ENCODE data around the gene MEP1A. TPM values are rescaled to one million over a fixed set of nuclear protein-coding genes. Genes with fewer than 3 reads are reported as not detected.
"Not testable (repeated sequence)": the region's sequence is repeated elsewhere in the genome, so short reads cannot be mapped to it uniquely, and the experiment has no call there.

Gene MEP1A
- total RNA-seq, 3 donors from 2014 or later, result 0.29 to 1.3 TPM; not detected in 1

DNA sequence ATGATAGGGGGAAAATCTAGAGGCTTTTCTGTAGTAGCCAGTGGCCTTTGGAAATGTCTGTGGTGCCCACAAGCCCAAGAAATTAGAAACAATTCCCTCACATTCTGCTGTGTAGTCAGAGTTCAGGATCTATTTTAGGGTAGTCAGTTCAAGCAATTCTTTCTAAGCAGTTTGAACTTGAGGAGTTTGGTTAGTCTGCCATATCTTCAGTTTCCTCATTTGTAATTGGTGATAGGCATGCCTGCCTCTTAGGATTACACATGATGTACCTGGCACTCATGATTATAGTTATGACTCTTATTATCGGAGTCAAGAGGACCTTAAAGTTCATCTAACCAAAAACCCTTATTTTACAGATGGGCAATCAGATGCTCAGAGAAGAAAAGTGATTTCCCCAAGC is 21.2 kb upstream of the MEP1A start:
- no peaks in the 10 kb centered on the region for H3K27me3 ChIP-seq
- H3K27ac ChIP-seq, result no peak overlapping the region
- H3K4me1 ChIP-seq, result no peaks in the 10 kb centered on the region
- intact Hi-C loops (cut with DNase I; ENCODE audit: low total_unique reads), result no loop called here
- H3K4me3 ChIP-seq, result no peak overlapping the region
- no peaks in the 10 kb centered on the region for H3K9me3 ChIP-seq
- TF ChIP-seq, protein P1, sequence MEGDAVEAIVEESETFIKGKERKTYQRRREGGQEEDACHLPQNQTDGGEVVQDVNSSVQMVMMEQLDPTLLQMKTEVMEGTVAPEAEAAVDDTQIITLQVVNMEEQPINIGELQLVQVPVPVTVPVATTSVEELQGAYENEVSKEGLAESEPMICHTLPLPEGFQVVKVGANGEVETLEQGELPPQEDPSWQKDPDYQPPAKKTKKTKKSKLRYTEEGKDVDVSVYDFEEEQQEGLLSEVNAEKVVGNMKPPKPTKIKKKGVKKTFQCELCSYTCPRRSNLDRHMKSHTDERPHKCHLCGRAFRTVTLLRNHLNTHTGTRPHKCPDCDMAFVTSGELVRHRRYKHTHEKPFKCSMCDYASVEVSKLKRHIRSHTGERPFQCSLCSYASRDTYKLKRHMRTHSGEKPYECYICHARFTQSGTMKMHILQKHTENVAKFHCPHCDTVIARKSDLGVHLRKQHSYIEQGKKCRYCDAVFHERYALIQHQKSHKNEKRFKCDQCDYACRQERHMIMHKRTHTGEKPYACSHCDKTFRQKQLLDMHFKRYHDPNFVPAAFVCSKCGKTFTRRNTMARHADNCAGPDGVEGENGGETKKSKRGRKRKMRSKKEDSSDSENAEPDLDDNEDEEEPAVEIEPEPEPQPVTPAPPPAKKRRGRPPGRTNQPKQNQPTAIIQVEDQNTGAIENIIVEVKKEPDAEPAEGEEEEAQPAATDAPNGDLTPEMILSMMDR (IDR thresholded peaks at IDR 0.05), result no peak
- no peak for TF ChIP-seq POLR2AphosphoS5 (IDR thresholded peaks at IDR 0.05)
- TF ChIP-seq POLR2A (IDR thresholded peaks at IDR 0.05), result no peak
- DNase-seq (ENCODE audit: low spot score in 2 of 2), result no peak
- no peaks in the 10 kb centered on the region for H3K36me3 ChIP-seq

DNA sequence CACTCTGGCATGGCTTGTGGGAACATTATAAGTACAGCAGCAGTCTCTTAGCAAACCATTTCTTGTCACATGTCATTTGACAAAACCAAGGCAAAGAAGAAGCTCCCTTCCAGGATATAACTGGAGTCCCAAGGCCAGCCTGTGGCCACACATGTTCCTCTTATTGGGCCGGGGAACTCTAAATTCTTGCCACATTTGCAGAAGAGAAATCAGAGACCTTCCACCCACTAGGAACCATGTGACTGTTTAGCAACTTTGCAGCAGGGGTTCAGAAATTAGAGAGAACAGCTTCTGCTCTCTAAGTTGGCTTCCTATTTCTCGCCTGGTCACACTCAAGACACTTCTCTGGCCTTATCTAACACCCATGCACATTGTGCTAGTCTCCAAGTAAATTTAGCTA is 20.4 kb upstream of the MEP1A start:
- intact Hi-C loops (cut with DNase I; ENCODE audit: low total_unique reads), result no loop called here
- DNase-seq (ENCODE audit: low spot score in 2 of 2), result no peak
- no peak overlapping the region for H3K27ac ChIP-seq

DNA sequence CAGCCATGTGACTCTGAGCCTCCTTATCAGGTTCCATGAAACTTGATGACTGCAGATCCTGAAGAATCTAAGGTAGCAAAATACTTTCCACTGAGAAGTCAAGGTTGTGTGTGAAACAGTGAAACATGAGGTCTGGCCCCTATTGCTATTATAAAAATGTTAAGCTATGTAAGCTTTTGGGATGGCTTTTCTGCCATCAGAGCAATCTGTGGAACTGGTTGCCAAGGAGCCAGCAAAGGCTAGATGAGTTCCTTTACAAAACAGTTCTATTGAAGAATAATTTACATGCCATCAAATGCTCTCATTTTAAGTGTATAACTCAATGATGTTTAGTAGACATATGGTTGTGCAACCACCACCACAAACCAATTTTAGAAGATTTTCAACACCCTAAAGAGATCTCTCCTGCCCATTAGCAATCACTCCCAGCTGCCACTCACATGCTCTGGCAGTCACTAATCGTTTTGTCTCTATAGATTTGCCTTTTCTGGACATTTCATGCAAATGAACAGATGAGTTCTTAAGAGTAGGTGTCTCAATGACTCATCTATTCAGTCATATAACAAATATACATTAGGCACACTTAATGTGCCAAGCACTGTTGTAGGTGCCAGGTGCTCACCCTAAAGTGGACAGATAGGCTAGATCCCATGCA is 19.9 kb upstream of the MEP1A start:
- no peak overlapping the region for H3K27ac ChIP-seq
- DNase-seq (ENCODE audit: low spot score in 2 of 2), result no peak
- H3K36me3 ChIP-seq, result no peaks in the 10 kb centered on the region
- no peaks in the 10 kb centered on the region for H3K27me3 ChIP-seq
- no peaks in the 10 kb centered on the region for H3K9me3 ChIP-seq
- intact Hi-C loops (cut with DNase I; ENCODE audit: low total_unique reads), result no loop called here
- TF ChIP-seq, protein P1 (IDR thresholded peaks at IDR 0.05), result no peak
- TF ChIP-seq POLR2AphosphoS5 (IDR thresholded peaks at IDR 0.05) (no peak), POLR2A (IDR thresholded peaks at IDR 0.05) (no peak)
- no peaks in the 10 kb centered on the region for H3K4me1 ChIP-seq
- no peak overlapping the region for H3K4me3 ChIP-seq

More for the DNA sequence above, 20.4 kb upstream of the MEP1A start:
- no peaks in the 10 kb centered on the region for H3K9me3 ChIP-seq
- H3K36me3 ChIP-seq, result no peaks in the 10 kb centered on the region
- H3K4me3 ChIP-seq, result no peak overlapping the region
- TF ChIP-seq POLR2AphosphoS5 (IDR thresholded peaks at IDR 0.05) (no peak), POLR2A (IDR thresholded peaks at IDR 0.05) (no peak)
- TF ChIP-seq, protein P1 (IDR thresholded peaks at IDR 0.05), result no peak
- no peaks in the 10 kb centered on the region for H3K4me1 ChIP-seq
- no peaks in the 10 kb centered on the region for H3K27me3 ChIP-seq

DNA sequence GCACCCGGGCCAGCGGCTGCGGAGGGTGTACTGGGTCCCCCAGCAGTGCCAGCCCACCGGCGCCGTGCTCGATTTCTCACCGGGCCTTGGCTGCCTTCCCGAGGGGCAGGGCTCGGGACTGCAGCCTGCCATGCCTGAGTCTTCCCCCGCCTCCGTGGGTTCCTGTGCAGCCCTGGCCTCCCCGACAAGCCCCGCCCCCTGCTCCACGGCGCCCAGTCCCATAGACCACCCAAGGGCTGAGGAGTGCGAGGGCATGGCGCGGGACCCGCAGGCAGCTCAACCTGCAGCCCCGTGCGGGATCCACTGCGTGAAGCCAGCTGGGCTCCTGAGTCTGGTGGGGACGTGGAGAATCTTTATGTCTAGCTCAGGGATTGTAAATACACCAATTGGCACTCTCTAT is 18.5 kb upstream of the MEP1A start:
- DNase-seq (ENCODE audit: low spot score in 2 of 2); H3K4me3 ChIP-seq; H3K27ac ChIP-seq; H3K36me3 ChIP-seq; H3K4me1 ChIP-seq; H3K27me3 ChIP-seq; intact Hi-C loops (cut with DNase I; ENCODE audit: low total_unique reads); H3K9me3 ChIP-seq: not testable (repeated sequence)

DNA sequence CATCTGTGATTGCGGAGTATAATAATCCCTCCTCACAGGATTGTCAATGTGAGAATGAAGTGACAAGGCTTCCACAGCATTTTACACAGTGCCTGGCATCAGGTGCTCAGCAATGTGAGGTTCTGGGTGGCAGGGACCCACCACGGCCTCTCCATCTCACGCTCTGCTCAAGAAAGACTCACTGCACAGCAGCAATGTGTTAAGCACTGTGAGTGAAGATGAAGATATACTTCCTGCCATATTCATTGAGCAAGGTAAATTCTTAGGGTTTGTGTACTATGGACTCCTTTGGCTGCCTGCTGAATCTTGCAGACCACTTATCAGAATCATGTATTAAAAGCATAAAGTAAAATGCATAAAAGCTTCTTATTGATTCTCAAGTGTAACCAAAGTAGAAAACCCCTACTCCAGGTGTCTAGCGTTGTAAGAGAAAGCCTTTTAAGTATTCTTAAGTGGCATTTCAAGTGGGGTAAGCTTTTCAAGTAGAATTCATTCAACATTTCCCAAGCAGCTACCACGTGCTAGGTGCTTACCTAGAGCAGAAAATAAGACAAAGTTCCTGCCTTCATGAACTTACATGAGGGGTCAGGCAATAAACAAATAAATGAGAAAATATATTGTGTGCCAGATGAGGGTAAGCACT is 17.0 kb upstream of the MEP1A start:
- no peak for DNase-seq (ENCODE audit: low spot score in 2 of 2)
- no peaks in the 10 kb centered on the region for H3K27me3 ChIP-seq
- H3K27ac ChIP-seq, result no peak overlapping the region
- no peak overlapping the region for H3K4me3 ChIP-seq
- no peaks in the 10 kb centered on the region for H3K4me1 ChIP-seq
- TF ChIP-seq POLR2AphosphoS5 (IDR thresholded peaks at IDR 0.05) (no peak), POLR2A (IDR thresholded peaks at IDR 0.05) (no peak)
- TF ChIP-seq, protein P1 (IDR thresholded peaks at IDR 0.05), result no peak
- intact Hi-C loops (cut with DNase I; ENCODE audit: low total_unique reads), result loop anchor here (2.0 kb wide), 1 partner anchor 35 kb away; no protein-coding TSS in a partner anchor
- no peaks in the 10 kb centered on the region for H3K9me3 ChIP-seq
- no peaks in the 10 kb centered on the region for H3K36me3 ChIP-seq
